ENCODE data around the gene CCPG1. TPM values are rescaled to one million over a fixed set of nuclear protein-coding genes. Genes with fewer than 3 reads are reported as not detected.

Gene CCPG1
- total RNA-seq, 1 experiment from 2014 or later, result 27.5 TPM

DNA sequence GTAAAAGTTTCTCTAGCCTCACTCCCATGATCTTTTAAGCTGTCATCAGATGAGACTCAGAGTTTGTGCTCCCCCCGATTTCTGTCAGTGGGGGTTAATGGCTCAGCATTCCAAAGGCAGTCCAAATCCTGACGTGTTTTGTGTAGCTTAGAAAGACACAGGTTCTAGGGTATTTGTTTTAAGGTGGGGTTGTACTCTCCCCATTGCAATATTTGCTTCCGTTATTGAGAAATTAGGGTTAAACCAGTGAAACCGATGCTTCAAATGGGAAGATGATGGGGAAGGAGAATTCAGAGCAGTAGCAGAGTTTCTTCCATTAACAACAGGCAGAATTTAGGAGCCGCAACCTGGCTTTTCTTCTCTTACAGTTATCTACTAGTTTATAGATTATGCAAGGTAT lies 85.7 kb downstream of the CCPG1 start:
- Histone ChIP-seq H3K27me3 (replicated peaks; ENCODE audit: insufficient read depth, low read depth, low read length, poor library complexity) (no peaks in the 10 kb centered on the region), H3K4me3 (ENCODE audit: low read depth, low read length, poor library complexity, severe bottlenecking) (no peak overlapping the region), H3K4me1 (ENCODE audit: insufficient read depth, low read length, poor library complexity, severe bottlenecking) (peaks cover 7% of the 10 kb centered on the region), H3K36me3 (ENCODE audit: insufficient read depth, low read length, poor library complexity, severe bottlenecking) (no peaks in the 10 kb centered on the region), H3K27ac (ENCODE audit: low read depth, low read length, poor library complexity, severe bottlenecking) (no peak overlapping the region), H3K9me3 (ENCODE audit: low read depth, low read length, poor library complexity, severe bottlenecking) (no peaks in the 10 kb centered on the region)
- no peak for DNase-seq (ENCODE audit: low spot score)
- ChIA-PET POLR2A (ENCODE audit: low non-redundant PET) (no interaction called here), CTCF (no interaction called here)
- intact Hi-C loops (cut with micrococcal nuclease; ENCODE audit: unreplicated experiment), result no loop called here
- no TSS peak for BruUV-seq (replicated peaks)
- TF ChIP-seq, protein P1, sequence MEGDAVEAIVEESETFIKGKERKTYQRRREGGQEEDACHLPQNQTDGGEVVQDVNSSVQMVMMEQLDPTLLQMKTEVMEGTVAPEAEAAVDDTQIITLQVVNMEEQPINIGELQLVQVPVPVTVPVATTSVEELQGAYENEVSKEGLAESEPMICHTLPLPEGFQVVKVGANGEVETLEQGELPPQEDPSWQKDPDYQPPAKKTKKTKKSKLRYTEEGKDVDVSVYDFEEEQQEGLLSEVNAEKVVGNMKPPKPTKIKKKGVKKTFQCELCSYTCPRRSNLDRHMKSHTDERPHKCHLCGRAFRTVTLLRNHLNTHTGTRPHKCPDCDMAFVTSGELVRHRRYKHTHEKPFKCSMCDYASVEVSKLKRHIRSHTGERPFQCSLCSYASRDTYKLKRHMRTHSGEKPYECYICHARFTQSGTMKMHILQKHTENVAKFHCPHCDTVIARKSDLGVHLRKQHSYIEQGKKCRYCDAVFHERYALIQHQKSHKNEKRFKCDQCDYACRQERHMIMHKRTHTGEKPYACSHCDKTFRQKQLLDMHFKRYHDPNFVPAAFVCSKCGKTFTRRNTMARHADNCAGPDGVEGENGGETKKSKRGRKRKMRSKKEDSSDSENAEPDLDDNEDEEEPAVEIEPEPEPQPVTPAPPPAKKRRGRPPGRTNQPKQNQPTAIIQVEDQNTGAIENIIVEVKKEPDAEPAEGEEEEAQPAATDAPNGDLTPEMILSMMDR (conservative IDR thresholded peaks at IDR 0.05; ENCODE audit: low read depth, low read length), result no peak
- no peak for TF ChIP-seq EZH2 (IDR thresholded peaks at IDR 0.05; ENCODE audit: borderline replicate concordance, low read depth, low read length, poor library complexity, severe bottlenecking)

DNA sequence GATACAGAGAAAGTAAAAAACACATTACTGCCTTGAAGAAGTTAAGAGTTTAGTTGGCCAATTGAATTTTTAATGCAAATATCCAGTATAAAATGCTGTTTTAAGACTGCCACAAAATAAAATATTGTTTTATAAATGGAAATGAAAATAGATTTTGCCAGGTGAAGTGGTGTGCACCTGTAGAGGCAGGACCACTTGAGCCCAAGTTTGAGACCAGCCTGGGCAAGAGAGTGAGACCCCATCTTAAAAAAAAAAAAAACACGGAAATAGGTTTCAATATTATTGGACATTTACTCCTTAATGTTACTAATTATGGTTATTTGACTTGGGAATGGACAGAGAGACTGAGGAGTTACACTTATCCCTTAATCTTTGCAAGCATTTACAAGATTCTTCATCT lies 87.2 kb downstream of the CCPG1 start:
- POLR2A ChIA-PET (ENCODE audit: low non-redundant PET), result no interaction called here
- TF ChIP-seq EZH2 (IDR thresholded peaks at IDR 0.05; ENCODE audit: borderline replicate concordance, low read depth, low read length, poor library complexity, severe bottlenecking), result no peak
- TF ChIP-seq, protein P1 (conservative IDR thresholded peaks at IDR 0.05; ENCODE audit: low read depth, low read length), result no peak
- no peak overlapping the region for H3K27ac ChIP-seq (ENCODE audit: low read depth, low read length, poor library complexity, severe bottlenecking)
- peaks cover 12% of the 10 kb centered on the region for H3K4me1 ChIP-seq (ENCODE audit: insufficient read depth, low read length, poor library complexity, severe bottlenecking)
- no peak overlapping the region for H3K4me3 ChIP-seq (ENCODE audit: low read depth, low read length, poor library complexity, severe bottlenecking)
- no peak for DNase-seq (ENCODE audit: low spot score)
- no TSS peak for BruUV-seq (replicated peaks)
- H3K9me3 ChIP-seq (ENCODE audit: low read depth, low read length, poor library complexity, severe bottlenecking), result no peaks in the 10 kb centered on the region
- H3K27me3 ChIP-seq (replicated peaks; ENCODE audit: insufficient read depth, low read depth, low read length, poor library complexity), result no peaks in the 10 kb centered on the region
- no peaks in the 10 kb centered on the region for H3K36me3 ChIP-seq (ENCODE audit: insufficient read depth, low read length, poor library complexity, severe bottlenecking)
- intact Hi-C loops (cut with micrococcal nuclease; ENCODE audit: unreplicated experiment), result no loop called here
- CTCF ChIA-PET, result no interaction called here

DNA sequence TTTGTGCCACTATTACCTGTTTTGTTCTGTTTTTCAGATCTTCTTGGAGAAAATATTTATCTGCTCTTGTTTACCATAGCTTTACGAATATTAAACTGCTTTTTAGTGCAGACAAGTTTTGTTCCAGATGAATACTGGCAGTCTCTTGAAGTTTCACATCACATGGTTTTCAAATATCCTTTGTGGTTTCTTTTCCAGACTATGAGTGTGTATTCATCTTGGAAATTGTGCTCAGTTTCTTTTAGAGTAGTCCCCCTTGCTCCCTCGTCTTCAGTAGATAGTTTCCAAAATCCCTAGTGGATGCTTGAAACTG lies 88.0 kb downstream of the CCPG1 start:
- TF ChIP-seq, protein P1 (conservative IDR thresholded peaks at IDR 0.05; ENCODE audit: low read depth, low read length), result no peak
- no peak for TF ChIP-seq EZH2 (IDR thresholded peaks at IDR 0.05; ENCODE audit: borderline replicate concordance, low read depth, low read length, poor library complexity, severe bottlenecking)
- BruUV-seq (replicated peaks), result no TSS peak
- no peaks in the 10 kb centered on the region for H3K27me3 ChIP-seq (replicated peaks; ENCODE audit: insufficient read depth, low read depth, low read length, poor library complexity)
- POLR2A ChIA-PET (ENCODE audit: low non-redundant PET), result no interaction called here
- intact Hi-C loops (cut with micrococcal nuclease; ENCODE audit: unreplicated experiment), result no loop called here
- peak overlapping the region; percentile 84 for H3K4me3 ChIP-seq (ENCODE audit: low read depth, low read length, poor library complexity, severe bottlenecking)
- H3K27ac ChIP-seq (ENCODE audit: low read depth, low read length, poor library complexity, severe bottlenecking), result no peak overlapping the region
- H3K4me1 ChIP-seq (ENCODE audit: insufficient read depth, low read length, poor library complexity, severe bottlenecking), result peaks cover 12% of the 10 kb centered on the region
- no peak for DNase-seq (ENCODE audit: low spot score)
- CTCF ChIA-PET, result no interaction called here
- H3K36me3 ChIP-seq (ENCODE audit: insufficient read depth, low read length, poor library complexity, severe bottlenecking), result no peaks in the 10 kb centered on the region
- H3K9me3 ChIP-seq (ENCODE audit: low read depth, low read length, poor library complexity, severe bottlenecking), result no peaks in the 10 kb centered on the region
